NCI-H1436 (cell line): ENCODE results near the gene MRGPRF.
A peak's percentile ranks its signal among the peaks of the same experiment; 100 is the strongest.
"Not testable (repeated sequence)": the region's sequence is repeated elsewhere in the genome, so short reads cannot be mapped to it uniquely, and the experiment has no call there.

Experiments
- DNase-seq: peaks from one replicate; lab custom pipeline; 2025; lab: John Stamatoyannopoulos, UW

MRGPRF gene

GRCh38 chr11:69002570-69003231 is 10.3 kb downstream of the MRGPRF start:
- no peak for DNase-seq

DNA sequence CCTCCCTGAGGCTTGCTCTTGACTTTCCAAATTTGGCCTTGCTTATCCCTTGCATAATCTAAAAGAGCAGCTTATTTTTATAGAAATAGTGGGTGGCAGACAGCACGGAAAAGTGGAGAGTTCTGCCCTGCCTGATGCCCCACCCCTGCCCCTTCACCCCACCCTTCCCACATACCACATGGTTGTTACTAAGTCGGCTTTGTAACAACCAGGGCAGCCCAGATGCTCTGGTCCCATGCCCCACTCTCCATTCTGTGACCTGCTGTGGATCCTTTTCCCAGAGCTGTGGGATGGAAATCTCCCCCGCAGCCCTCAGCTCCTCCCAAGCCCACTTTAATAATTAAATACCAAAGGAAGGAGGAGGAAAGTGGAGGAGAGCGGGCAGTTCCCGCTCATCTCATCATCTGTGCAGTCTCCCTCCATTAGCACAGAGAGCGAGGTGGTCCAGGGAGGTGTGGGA is 10.9 kb downstream of the MRGPRF start:
- no peak for DNase-seq

DNA sequence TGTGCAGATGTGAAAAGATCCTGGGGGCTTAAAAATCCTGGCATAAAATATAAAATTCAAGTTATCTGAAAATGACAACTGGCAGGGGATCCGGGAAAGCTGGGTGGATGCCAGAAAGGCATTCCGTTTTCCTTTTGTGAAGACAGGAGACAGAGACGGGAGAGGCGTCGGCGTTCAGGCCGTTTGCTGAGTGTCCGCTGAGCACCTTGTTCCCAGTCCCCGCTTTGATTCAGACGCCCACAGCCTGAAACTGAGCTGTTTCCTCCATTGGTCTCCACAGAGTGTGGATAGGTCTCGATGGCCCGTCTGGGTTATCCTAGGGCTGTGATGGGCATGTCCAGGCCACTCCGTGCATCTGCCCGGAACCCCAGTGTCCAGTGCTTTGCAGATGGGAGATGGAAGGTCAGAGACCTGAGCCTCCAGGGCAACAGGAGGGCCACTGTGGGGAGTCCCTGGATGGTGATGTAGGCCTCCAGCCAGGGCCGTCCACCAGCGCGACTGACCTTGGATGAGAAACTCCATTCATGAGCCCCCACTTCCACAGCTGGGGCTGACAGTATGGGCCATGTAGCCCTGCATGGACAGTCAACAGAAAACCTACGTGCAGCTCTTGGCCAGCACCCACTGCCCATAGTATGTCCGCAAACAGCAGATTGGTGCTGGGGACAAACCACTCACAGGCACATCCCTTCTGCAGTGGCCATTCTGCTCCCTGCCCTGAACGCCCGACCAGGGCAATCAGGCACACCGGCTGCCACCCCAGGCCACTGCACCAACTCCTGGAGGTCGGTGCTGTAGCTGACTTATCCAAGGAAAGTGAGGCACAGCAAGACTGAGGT is 11.6 kb downstream of the MRGPRF start:
- DNase-seq, result no peak

DNA sequence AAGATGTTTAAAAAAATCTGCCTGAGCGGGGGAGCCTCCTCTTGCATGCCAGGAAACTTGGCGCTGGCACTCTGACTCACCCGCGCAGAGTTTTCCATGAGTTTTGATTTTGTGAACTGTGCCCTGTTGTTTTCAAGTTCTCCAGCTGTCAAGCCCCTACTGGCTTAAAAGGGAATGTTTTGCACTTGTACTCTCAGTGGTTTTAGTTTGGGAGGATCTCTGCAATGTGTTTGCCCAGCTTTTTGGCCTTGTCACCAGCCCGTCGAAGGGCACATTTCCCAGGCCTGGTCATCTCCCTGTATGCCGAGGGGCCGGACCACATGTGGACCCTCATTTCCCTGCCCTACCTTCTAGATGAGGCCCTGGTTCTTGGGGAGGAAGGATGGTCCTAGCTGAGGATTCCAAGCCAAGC is 12.2 kb downstream of the MRGPRF start:
- DNase-seq, result no peak

- no peak for DNase-seq
Measured at GRCh38 chr11:69000391-69000790, 12.7 kb downstream of the MRGPRF start.

DNA sequence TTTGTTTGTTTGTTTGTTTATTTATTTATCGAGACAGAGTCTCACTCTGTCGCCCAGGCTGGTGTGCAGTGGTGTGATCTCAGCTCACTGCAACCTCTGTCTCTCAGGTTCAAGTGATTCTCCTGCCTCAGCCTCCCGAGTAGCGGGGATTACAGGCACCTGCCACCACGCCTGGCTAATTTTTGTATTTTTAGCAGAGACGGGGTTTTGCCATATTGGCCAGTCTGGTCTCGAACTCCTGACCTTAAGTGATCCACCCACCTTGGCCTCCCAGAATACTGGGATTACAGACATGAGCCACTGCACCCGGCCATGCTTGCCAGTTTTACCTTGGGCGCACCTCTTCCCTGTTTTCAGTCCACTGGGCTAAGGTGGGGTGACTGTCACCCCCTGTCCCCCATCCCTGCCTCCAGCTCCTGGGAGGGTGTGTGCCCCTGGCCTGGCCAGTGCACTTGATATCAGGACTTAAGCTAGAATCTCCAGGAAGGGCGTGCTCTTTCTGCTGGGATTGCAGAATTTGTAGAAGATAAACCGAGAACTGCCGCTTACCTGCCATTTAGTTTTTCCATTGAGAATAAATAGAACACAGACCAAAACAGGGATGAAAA is 13.2 kb downstream of the MRGPRF start:
- DNase-seq, result not testable (repeated sequence)

- DNase-seq, result no peak
Measured at GRCh38 chr11:68999093-68999747, 13.8 kb downstream of the MRGPRF start.

DNA sequence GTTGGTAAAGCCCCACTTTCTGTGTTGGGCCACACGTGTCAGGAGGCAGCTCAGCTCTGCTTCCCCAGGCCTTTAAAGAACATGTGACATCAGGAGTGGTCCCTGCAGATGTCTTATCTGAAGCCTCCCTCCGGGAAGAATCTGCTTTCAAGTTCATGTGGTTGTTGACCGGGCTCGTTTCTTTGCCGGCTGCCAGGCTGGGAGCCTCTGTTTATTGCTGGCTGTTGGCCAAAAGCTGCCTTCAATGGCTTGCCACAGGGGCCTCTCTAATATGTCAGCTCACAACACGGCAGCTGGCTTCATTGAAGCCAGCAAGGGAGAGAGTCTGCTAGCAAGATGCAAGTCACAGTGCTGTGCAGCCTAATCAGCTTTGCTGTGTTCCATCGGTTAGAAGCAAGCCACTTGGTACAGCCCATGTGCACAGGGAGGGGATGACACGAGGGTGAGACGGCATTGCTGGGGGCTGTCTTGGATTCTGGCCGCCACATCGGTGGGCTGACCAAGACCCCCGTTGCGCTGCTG is 14.6 kb downstream of the MRGPRF start:
- DNase-seq, result peak; percentile 38

DNA sequence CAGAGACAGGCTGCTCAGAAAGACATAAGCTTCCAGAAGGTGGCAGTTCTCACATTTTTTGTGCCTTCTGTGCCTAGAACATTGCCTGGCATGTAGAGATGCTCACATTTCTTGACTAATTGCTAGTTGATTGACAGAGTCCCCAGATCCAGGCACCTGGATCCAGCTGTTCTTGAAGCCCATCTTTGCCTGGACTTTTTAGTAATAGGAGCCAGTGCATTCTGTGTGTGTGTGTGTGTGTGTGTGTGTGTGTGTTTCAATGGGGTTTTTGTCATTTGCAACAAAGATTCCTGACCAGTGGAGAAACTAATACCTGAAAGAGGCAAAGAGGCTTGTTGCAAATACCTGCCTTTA is 15.1 kb downstream of the MRGPRF start:
- no peak for DNase-seq

DNA sequence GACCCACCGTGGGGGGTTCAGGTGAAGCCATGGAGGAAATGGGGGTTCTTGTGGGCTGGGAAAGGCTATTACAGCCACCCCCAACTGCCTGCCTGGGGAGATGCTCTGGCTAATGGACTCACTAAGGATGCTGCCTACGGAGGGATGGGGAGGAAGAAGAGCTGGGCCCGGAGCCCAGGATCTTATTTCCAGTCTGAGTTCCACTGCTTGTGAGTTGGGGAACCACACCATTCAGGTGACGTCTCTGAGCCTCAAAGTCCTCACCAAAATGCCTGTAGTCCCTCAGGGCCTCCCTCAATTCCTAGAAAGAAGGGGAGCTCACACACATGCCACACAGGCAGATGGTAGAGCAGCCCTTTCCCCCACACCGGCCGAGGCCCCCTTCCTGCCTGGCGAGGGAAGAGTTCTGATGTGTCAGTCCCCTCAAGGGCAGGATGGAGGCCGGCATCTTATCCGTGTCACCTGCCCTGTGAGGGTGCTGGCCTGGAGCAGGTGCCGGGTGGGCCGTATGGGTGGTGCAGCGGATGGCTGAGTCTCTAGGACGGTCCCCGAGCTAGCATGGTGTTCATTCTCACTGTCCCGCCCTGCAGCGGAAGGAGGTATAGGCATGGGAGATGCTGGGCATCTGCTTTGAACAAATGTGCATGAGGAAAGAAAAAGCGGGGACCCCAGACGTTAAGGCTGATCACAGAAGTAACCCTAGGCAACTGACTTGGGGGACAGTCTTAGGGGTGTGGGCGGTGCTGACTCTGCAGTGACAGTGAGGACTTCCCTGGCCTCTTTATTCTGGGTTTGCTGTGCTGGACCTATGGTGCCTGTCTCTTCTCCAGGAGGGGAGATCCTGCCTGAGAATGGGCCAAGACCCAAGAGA is 15.7 kb downstream of the MRGPRF start:
- DNase-seq, result no peak

- no peak for DNase-seq
Measured at GRCh38 chr11:68996376-68997123, 16.5 kb downstream of the MRGPRF start.

- no peak for DNase-seq
Measured at GRCh38 chr11:68994894-68995285, 18.2 kb downstream of the MRGPRF start.

DNA sequence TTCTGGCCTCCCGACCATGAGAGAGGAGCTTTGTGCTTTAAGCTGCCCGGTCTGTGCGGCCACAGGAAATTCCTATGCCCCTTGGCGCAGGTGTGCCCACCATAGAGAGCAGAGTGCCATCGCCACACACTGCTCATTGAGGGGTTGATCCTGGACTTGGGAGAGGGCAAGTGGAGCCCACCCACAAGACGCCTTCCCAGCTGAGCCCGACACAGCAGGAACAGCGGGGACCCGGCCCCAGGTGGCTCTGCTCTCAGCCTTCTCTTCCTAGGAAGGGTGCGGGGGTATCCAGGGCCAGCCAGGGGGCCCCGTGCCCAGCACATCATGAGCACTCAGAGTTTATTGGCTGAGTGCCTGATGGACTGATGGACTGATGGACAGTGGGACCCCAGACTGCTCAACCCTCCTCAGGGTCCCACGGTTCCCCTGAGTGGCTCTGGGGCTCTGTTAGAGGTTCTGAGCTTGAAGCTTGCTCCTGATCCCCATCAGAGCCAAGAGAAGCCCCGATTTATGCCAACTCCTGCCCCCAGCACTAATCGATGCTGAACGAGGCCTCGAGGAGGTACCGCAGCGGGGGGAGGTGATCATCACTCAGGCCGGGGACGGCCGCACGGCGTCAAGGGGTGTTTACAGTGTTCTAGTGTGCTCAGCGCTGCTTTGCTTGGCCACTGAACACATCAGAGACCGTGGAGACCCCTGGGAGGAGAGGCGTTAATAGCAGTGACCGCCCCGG is 18.7 kb downstream of the MRGPRF start:
- no peak for DNase-seq

GRCh38 chr11:68993546-68993945 is 19.5 kb downstream of the MRGPRF start:
- no peak for DNase-seq

DNA sequence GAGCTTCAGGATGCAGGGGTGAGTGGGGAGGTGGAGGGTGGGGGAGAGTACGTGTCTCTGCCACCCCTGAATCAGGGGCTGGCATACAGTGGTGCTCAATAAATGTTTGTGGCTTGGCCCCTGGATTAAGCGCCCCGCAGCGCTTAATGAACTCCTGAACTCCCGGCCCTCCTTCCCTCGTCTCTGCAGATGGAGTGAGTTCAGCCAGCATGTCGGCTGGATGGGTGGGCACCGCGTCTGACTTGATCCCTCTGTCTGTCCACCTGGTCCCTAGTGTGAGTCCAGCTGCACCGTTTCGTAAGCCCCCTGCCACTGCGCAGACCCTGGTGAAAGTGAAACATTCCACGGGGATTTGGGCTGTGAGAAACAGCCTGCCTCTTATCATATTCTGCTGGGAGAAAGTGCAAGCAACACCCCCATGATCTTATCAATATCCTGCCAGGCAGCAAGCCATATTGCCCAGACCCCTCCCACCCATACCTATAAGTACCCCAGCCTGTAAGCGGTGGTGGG is 20.2 kb downstream of the MRGPRF start:
- DNase-seq, result no peak

- no peak for DNase-seq
Measured at GRCh38 chr11:68990995-68991780, 21.9 kb downstream of the MRGPRF start.

DNA sequence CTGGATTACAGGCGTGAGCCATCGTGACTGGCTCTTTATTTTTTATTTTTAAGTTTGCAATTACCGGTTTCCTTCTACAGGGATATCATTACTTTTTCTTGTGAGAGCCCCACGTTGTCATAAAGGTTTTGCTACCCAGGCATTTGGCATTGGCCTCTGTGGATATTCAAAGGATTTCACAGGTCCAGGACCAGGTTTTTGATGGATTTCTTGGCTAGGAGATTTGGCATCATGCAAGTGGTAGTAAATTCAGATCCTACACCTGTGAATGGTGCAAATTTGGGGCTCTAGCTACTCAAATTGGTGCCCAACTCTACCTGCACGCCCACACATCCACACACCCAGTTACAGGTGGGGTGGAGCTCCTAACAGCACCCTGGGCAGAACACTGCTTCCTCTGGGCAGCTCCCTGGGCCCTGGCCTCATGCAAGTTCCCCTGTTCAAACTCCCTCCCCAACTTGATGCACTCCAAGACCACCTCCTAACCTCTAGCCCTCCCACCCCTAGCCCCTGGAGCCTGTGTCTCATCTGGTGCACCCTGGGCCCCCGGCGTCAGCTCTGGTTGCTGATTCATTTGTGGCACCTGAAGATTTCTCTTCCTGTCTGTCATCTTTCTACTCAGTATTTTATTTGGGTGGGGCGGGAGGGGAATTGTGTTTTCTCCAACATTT is 23.0 kb downstream of the MRGPRF start:
- DNase-seq, result no peak

DNA sequence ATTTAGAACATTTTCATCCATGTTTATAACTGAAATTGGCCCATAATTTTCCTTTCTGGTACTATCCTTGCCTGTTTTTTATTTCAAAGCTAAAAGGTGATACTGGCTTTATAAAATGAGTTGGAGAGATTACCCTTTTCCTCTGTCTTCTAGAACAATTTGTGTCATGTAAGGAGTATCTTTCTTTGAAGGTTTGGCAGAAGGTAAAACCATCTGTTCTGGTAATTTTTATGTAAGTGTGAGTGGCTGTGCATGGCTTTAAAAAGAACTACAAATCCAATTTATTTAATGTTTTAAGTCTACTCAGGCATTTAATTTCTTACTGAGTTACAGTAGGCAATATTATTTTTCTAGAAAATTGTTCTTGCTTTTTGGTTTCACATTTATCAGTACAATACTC is 24.6 kb downstream of the MRGPRF start:
- DNase-seq, result no peak
